ENCODE results near the gene FKRP. TPM values are rescaled to one million over a fixed set of nuclear protein-coding genes. Genes with fewer than 3 reads are reported as not detected.

FKRP gene
- total RNA-seq, 1 experiment from 2014 or later, result 24.1 TPM

DNA sequence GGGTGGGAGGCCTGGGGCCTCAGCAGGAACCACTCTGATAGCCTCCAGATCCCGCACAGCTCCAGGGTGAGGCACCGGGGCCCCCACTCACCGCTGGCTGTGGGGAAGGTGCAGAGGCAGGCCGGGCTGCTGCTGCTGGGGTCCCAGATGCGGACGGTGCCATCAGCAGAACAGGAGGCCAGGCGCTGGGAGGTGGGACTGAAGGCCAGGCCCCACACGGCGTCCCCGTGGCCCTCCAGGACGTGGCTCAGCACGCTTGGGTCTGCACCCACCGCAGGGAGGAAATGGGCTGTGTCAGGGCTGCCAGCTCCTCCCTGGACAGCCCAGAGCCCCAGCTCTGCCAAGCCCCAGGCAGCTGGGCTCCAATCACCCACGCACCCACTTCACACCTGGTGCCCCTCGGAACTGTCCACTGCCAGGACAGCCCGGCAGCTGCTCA lies 22.8 kb upstream of the FKRP start (continued):
- no peak for TF ChIP-seq ZNF671 (CRISPR knock-in tag; IDR thresholded peaks at IDR 0.05)
- TF ChIP-seq NR3C1 (CRISPR knock-in tag; conservative IDR thresholded peaks at IDR 0.05; ENCODE audit: low read depth), result no peak
- TF ChIP-seq, protein P1, sequence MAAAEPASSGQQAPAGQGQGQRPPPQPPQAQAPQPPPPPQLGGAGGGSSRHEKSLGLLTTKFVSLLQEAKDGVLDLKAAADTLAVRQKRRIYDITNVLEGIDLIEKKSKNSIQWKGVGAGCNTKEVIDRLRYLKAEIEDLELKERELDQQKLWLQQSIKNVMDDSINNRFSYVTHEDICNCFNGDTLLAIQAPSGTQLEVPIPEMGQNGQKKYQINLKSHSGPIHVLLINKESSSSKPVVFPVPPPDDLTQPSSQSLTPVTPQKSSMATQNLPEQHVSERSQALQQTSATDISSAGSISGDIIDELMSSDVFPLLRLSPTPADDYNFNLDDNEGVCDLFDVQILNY (CRISPR knock-in tag; IDR thresholded peaks at IDR 0.05), result no peak
- TF ChIP-seq ZNF138 (CRISPR knock-in tag; conservative IDR thresholded peaks at IDR 0.05), result no peak

DNA sequence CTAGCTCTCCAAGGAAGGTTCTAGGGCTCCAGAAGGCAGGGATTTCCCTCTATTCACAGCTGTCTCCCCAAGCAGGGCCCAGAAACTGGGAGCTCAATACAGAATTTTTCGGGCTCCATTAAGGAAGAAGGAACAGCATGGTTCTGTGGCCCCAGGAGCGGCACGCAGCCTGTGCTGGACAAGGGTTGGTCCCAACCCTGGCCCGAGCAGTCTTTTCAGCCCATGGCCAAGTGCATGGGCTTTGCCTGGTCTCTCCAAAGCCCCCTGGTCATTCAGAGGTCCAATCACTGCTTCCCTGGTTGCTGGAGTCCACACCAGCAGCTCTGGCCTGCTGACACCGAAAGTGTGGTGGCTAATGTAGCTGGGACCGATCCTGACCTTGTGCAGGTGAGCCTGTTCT lies 22.4 kb upstream of the FKRP start:
- TF ChIP-seq SP1 (CRISPR knock-in tag; conservative IDR thresholded peaks at IDR 0.05), result no peak
- no peak for TF ChIP-seq PRRX2 (CRISPR knock-in tag; IDR thresholded peaks at IDR 0.05)
- TF ChIP-seq CBFB (CRISPR knock-in tag; IDR thresholded peaks at IDR 0.05; ENCODE audit: low read depth), result no peak
- TF ChIP-seq, protein P2, sequence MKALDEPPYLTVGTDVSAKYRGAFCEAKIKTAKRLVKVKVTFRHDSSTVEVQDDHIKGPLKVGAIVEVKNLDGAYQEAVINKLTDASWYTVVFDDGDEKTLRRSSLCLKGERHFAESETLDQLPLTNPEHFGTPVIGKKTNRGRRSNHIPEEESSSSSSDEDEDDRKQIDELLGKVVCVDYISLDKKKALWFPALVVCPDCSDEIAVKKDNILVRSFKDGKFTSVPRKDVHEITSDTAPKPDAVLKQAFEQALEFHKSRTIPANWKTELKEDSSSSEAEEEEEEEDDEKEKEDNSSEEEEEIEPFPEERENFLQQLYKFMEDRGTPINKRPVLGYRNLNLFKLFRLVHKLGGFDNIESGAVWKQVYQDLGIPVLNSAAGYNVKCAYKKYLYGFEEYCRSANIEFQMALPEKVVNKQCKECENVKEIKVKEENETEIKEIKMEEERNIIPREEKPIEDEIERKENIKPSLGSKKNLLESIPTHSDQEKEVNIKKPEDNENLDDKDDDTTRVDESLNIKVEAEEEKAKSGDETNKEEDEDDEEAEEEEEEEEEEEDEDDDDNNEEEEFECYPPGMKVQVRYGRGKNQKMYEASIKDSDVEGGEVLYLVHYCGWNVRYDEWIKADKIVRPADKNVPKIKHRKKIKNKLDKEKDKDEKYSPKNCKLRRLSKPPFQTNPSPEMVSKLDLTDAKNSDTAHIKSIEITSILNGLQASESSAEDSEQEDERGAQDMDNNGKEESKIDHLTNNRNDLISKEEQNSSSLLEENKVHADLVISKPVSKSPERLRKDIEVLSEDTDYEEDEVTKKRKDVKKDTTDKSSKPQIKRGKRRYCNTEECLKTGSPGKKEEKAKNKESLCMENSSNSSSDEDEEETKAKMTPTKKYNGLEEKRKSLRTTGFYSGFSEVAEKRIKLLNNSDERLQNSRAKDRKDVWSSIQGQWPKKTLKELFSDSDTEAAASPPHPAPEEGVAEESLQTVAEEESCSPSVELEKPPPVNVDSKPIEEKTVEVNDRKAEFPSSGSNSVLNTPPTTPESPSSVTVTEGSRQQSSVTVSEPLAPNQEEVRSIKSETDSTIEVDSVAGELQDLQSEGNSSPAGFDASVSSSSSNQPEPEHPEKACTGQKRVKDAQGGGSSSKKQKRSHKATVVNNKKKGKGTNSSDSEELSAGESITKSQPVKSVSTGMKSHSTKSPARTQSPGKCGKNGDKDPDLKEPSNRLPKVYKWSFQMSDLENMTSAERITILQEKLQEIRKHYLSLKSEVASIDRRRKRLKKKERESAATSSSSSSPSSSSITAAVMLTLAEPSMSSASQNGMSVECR (CRISPR knock-in tag; IDR thresholded peaks at IDR 0.05; ENCODE audit: borderline replicate concordance), result no peak
- TF ChIP-seq ZNF317 (CRISPR knock-in tag; IDR thresholded peaks at IDR 0.05; ENCODE audit: borderline replicate concordance, low read depth), result no peak
- no peak for TF ChIP-seq SMAD3 (CRISPR knock-in tag; IDR thresholded peaks at IDR 0.05; ENCODE audit: borderline replicate concordance)
- Mint-ChIP-seq H3K27ac (no peak overlapping the region), H3K4me3 (no peak overlapping the region), H3K36me3 (peaks cover 39% of the 10 kb centered on the region), H3K9me3 (no peaks in the 10 kb centered on the region), H3K4me1 (peaks cover 8% of the 10 kb centered on the region), H3K27me3 (ENCODE audit: low read depth) (no peaks in the 10 kb centered on the region; the same call in 1 of the 2 replicates)
- ChIA-PET CTCF (interaction anchor here (0.6 to 2.1 kb wide), 2 partner anchors 10 to 54 kb away, joined by 5 to 7 read pairs; no protein-coding TSS in a partner anchor), POLR2A (no interaction called here)
- no peak for ATAC-seq
- DNase-seq (ENCODE audit: low spot score), result no peak

DNA sequence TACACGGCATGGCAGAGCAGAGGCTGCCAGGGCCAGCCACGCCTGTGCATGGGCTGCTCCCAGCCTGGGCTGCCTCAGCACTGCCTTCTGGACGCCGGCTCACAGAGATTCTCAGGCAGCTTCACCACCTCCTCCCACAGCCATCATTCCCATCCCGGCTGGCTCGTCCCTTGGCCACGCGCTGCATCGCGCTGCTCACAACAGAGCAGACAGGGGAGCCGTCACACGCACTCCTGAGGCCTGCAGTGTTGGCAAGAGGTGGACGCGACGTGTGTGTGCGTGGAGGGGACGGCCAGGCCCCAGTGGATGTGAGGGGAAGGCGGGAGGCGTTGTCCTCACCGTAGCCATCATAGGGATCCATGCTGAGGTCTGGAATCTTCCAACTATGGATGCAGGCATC lies 21.4 kb upstream of the FKRP start:
- POLR2A ChIA-PET, result no interaction called here

More for the DNA sequence above, 21.4 kb upstream of the FKRP start:
- ATAC-seq, result no peak
- TF ChIP-seq EMX1 (CRISPR knock-in tag; IDR thresholded peaks at IDR 0.05) (no peak), ZNF121 (CRISPR knock-in tag; IDR thresholded peaks at IDR 0.05) (no peak), ZNF138 (CRISPR knock-in tag; conservative IDR thresholded peaks at IDR 0.05) (no peak), ZNF671 (CRISPR knock-in tag; IDR thresholded peaks at IDR 0.05) (no peak), ZNF396 (CRISPR knock-in tag; IDR thresholded peaks at IDR 0.05; ENCODE audit: borderline replicate concordance) (no peak), ESRRA (CRISPR knock-in tag; IDR thresholded peaks at IDR 0.05; ENCODE audit: borderline replicate concordance) (no peak), FOXP1 (CRISPR knock-in tag; IDR thresholded peaks at IDR 0.05; ENCODE audit: borderline replicate concordance) (no peak), OVOL2 (CRISPR knock-in tag; IDR thresholded peaks at IDR 0.05; ENCODE audit: borderline replicate concordance) (no peak)
- TF ChIP-seq, protein P3, sequence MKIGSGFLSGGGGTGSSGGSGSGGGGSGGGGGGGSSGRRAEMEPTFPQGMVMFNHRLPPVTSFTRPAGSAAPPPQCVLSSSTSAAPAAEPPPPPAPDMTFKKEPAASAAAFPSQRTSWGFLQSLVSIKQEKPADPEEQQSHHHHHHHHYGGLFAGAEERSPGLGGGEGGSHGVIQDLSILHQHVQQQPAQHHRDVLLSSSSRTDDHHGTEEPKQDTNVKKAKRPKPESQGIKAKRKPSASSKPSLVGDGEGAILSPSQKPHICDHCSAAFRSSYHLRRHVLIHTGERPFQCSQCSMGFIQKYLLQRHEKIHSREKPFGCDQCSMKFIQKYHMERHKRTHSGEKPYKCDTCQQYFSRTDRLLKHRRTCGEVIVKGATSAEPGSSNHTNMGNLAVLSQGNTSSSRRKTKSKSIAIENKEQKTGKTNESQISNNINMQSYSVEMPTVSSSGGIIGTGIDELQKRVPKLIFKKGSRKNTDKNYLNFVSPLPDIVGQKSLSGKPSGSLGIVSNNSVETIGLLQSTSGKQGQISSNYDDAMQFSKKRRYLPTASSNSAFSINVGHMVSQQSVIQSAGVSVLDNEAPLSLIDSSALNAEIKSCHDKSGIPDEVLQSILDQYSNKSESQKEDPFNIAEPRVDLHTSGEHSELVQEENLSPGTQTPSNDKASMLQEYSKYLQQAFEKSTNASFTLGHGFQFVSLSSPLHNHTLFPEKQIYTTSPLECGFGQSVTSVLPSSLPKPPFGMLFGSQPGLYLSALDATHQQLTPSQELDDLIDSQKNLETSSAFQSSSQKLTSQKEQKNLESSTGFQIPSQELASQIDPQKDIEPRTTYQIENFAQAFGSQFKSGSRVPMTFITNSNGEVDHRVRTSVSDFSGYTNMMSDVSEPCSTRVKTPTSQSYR (CRISPR knock-in tag; IDR thresholded peaks at IDR 0.05), result no peak
- TF ChIP-seq, protein P4, sequence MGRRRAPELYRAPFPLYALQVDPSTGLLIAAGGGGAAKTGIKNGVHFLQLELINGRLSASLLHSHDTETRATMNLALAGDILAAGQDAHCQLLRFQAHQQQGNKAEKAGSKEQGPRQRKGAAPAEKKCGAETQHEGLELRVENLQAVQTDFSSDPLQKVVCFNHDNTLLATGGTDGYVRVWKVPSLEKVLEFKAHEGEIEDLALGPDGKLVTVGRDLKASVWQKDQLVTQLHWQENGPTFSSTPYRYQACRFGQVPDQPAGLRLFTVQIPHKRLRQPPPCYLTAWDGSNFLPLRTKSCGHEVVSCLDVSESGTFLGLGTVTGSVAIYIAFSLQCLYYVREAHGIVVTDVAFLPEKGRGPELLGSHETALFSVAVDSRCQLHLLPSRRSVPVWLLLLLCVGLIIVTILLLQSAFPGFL (CRISPR knock-in tag; IDR thresholded peaks at IDR 0.05; ENCODE audit: borderline replicate concordance), result no peak
- TF ChIP-seq, protein P5, sequence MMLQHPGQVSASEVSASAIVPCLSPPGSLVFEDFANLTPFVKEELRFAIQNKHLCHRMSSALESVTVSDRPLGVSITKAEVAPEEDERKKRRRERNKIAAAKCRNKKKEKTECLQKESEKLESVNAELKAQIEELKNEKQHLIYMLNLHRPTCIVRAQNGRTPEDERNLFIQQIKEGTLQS (CRISPR knock-in tag; conservative IDR thresholded peaks at IDR 0.05), result no peak
- peaks cover 49% of the 10 kb centered on the region for H3K36me3 Mint-ChIP-seq
- CTCF ChIA-PET, result interaction anchor here (1.2 to 2.1 kb wide), 2 partner anchors 11 to 29 kb away, joined by 3 to 5 read pairs; no protein-coding TSS in a partner anchor
- H3K4me1 Mint-ChIP-seq, result peaks cover 14% of the 10 kb centered on the region
- H3K4me3 Mint-ChIP-seq, result no peak overlapping the region
- no peak for DNase-seq (ENCODE audit: low spot score)
- no peaks in the 10 kb centered on the region for H3K9me3 Mint-ChIP-seq
- no peaks in the 10 kb centered on the region; the same call in 1 of the 2 replicates for H3K27me3 Mint-ChIP-seq (ENCODE audit: low read depth)
- H3K27ac Mint-ChIP-seq, result no peak overlapping the region
